CD4-positive, alpha-beta T cell (primary cell): ENCODE results near the gene DNAH17. TPM values are rescaled to one million over a fixed set of nuclear protein-coding genes. Genes with fewer than 3 reads are reported as not detected.

Source experiments
- ATAC-seq: fragments of 200-7000 bp; cut with Tn5 transposase; one replicate; pipeline ENCODE4 v1.10.0; 2022; ENCODE audit warnings: mild to moderate bottlenecking; ENCODE audit not compliant: poor library complexity
- CTCF ChIA-PET: fragments of 350-600 bp; sonication (Branson Sonifier 250); formaldehyde crosslinking; loops from one replicate; lab custom pipeline; 2021; ENCODE audit warnings: antibody characterized with exemption, inconsistent platforms; lab: Charles Lee
- POLR2A ChIA-PET: fragments of 350-600 bp; sonication (Branson Sonifier 250); formaldehyde crosslinking; loops from one replicate; lab custom pipeline; 2021; ENCODE audit warnings: antibody characterized with exemption, inconsistent platforms; lab: Charles Lee
- DNase-seq, 14 experiments: peaks; one replicate each; pipeline ENCODE4 v3.0.0-alpha.2; 2013 to 2020; ENCODE audit warnings: mixed read lengths in 2 of 14
- H3K27ac ChIP-seq, 2 donors: one replicate each; pipeline versions ENCODE4 v1.5.1 to v1.7.0; 2013; ENCODE audit warnings: low read length in 2 of 2, low read depth in 1 of 2, mild to moderate bottlenecking in 1 of 2
- H3K27me3 ChIP-seq, 2 experiments: 1 replicate in 1 of 2; 2 replicates in 1 of 2; pipeline versions ENCODE4 v1.6.1 to v1.7.0; 2013; ENCODE audit warnings: low read length in 2 of 2, control low read depth in 1 of 2, mild to moderate bottlenecking in 1 of 2, moderate library complexity in 1 of 2; ENCODE audit not compliant: insufficient read depth in 2 of 2, control insufficient read depth in 1 of 2
- H3K36me3 ChIP-seq: one replicate; pipeline ENCODE4 v1.6.1; 2013; ENCODE audit warnings: low read length, control low read depth; ENCODE audit not compliant: insufficient read depth
- H3K4me1 ChIP-seq: one replicate; pipeline ENCODE4 v1.6.1; 2013; ENCODE audit warnings: low read length, control low read depth; ENCODE audit not compliant: insufficient read depth
- H3K4me3 ChIP-seq: one replicate; pipeline ENCODE4 v1.5.1; 2013; ENCODE audit warnings: mild to moderate bottlenecking, low read length, moderate library complexity
- H3K9me3 ChIP-seq, 2 experiments: 1 replicate in 1 of 2; 2 replicates in 1 of 2; pipeline versions ENCODE4 v1.6.1 to v1.7.0; 2013; ENCODE audit warnings: low read length in 2 of 2, mild to moderate bottlenecking in 2 of 2, control low read depth in 1 of 2, moderate library complexity in 1 of 2; ENCODE audit not compliant: control insufficient read depth in 1 of 2, insufficient read depth in 1 of 2
- H3K27ac Mint-ChIP-seq: one replicate; pipeline ENCODE4 v1.8.0; 2020; ENCODE audit warnings: mixed read lengths
- H3K27me3 Mint-ChIP-seq: one replicate; pipeline ENCODE4 v1.8.0; 2021; ENCODE audit warnings: mixed read lengths
- H3K36me3 Mint-ChIP-seq: one replicate; pipeline ENCODE4 v1.8.0; 2021; ENCODE audit warnings: low read depth, mixed read lengths
- H3K4me1 Mint-ChIP-seq: one replicate; pipeline ENCODE4 v1.8.0; 2021; ENCODE audit warnings: low read depth, mixed read lengths
- H3K4me3 Mint-ChIP-seq: one replicate; pipeline ENCODE4 v1.8.0; 2020; ENCODE audit warnings: mild to moderate bottlenecking, mixed read lengths
- H3K9me3 Mint-ChIP-seq: one replicate; pipeline ENCODE4 v1.8.0; 2020; ENCODE audit warnings: mixed read lengths
- intact Hi-C, 2 experiments: fragments of 100-400 bp; cut with DNase I in 1 of 2; cut with micrococcal nuclease in 1 of 2; formaldehyde crosslinking; loops; one replicate each; pipeline versions ENCODE4 v1.15.1 to v1.9.0; 2023 to 2025; cut with DNase I, micrococcal nuclease
- total RNA-seq, 174 experiments: library from RNA in 2 of 174; stranded (reverse) in 2 of 174; gene quantifications; one replicate each; pipeline ENCODE4 v1.2.3 and lab custom pipeline; 2021 to 2026
- TF ChIP-seq, protein P1 (sequence below): fragments of 200-600 bp; IDR thresholded peaks from one replicate; pipeline ENCODE4 v1.8.0; 2022; ENCODE audit warnings: antibody characterized with exemption, mild to moderate bottlenecking

DNAH17 gene
- total RNA-seq, 2 experiments from 2014 or later: 0.14 TPM; not detected in 1

DNA sequence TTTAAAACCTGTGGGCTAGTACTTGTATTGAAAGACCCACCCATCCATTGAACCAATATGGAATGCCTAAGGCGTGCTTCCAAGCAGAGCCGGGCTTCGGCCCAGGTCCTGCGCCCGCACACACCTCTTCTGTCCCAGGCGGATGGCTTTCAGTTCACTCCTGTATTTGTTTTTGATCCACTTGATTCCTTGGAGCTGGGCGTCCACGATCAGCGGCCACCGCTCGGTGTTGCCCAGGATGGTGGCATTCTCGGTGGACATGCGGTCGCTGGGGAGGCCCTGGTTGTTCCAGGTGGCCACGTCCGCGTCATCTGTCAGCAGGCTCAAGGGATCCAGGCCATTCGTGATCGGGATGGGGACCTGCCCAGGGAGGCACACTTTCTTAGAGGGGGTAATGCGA, 122.8 kb downstream of the DNAH17 start:
- no peaks in the 10 kb centered on the region for H3K27me3 Mint-ChIP-seq
- Histone ChIP-seq H3K27me3 (no peaks in the 10 kb centered on the region), H3K27ac (no peak overlapping the region), H3K36me3 (no peaks in the 10 kb centered on the region), H3K4me1 (no peaks in the 10 kb centered on the region), H3K4me3 (no peak overlapping the region), H3K9me3 (no peaks in the 10 kb centered on the region)
- ChIA-PET POLR2A (no interaction called here), CTCF (no interaction called here)
- H3K36me3 Mint-ChIP-seq: no peaks in the 10 kb centered on the region
- DNase-seq (no peak), ATAC-seq (no peak)
- no peaks in the 10 kb centered on the region for H3K4me1 Mint-ChIP-seq
- no peaks in the 10 kb centered on the region for H3K9me3 Mint-ChIP-seq
- TF ChIP-seq, protein P1, sequence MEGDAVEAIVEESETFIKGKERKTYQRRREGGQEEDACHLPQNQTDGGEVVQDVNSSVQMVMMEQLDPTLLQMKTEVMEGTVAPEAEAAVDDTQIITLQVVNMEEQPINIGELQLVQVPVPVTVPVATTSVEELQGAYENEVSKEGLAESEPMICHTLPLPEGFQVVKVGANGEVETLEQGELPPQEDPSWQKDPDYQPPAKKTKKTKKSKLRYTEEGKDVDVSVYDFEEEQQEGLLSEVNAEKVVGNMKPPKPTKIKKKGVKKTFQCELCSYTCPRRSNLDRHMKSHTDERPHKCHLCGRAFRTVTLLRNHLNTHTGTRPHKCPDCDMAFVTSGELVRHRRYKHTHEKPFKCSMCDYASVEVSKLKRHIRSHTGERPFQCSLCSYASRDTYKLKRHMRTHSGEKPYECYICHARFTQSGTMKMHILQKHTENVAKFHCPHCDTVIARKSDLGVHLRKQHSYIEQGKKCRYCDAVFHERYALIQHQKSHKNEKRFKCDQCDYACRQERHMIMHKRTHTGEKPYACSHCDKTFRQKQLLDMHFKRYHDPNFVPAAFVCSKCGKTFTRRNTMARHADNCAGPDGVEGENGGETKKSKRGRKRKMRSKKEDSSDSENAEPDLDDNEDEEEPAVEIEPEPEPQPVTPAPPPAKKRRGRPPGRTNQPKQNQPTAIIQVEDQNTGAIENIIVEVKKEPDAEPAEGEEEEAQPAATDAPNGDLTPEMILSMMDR: no peak
- intact Hi-C loops: no loop called here
- H3K27ac Mint-ChIP-seq: no peak overlapping the region
- H3K4me3 Mint-ChIP-seq: no peak overlapping the region

DNA sequence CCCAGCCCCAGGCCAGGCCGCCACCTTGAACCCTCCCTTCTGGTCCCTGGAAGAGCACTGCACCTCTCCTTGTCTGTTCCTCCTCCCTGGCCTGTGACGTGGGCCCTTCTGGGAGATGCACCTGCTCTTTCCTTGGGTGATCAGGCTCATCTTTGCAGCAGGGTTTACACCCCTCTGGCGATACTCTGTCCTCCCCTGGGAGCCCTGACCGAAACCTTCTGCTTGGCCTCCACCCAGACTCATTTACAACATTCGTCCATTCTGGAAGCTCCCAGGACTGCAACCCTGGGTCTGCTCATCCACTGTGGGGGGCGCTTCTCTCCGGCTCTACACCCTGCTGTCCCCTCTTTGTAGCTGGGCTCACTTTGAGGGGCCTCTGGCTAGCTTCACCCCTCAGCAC, 125.4 kb downstream of the DNAH17 start:
- H3K27ac ChIP-seq: no peak overlapping the region
- POLR2A ChIA-PET: no interaction called here
- no peaks in the 10 kb centered on the region for H3K4me1 Mint-ChIP-seq
- no peaks in the 10 kb centered on the region for H3K9me3 Mint-ChIP-seq
- no peaks in the 10 kb centered on the region for H3K36me3 Mint-ChIP-seq
- no peaks in the 10 kb centered on the region for H3K9me3 ChIP-seq
- H3K27me3 ChIP-seq: no peaks in the 10 kb centered on the region
- ATAC-seq (no peak), DNase-seq (no peak)
- H3K27ac Mint-ChIP-seq: no peak overlapping the region
- no peaks in the 10 kb centered on the region for H3K4me1 ChIP-seq
- CTCF ChIA-PET: no interaction called here
- TF ChIP-seq, protein P1: no peak
- H3K4me3 ChIP-seq: no peak overlapping the region
- no peaks in the 10 kb centered on the region for H3K27me3 Mint-ChIP-seq
- intact Hi-C loops: no loop called here
- no peaks in the 10 kb centered on the region for H3K36me3 ChIP-seq
- no peak overlapping the region for H3K4me3 Mint-ChIP-seq

GRCh38 chr17:78450696-78451345, 126.4 kb downstream of the DNAH17 start:
- Histone ChIP-seq H3K9me3 (no peaks in the 10 kb centered on the region), H3K36me3 (no peaks in the 10 kb centered on the region), H3K27ac (no peak overlapping the region), H3K4me3 (no peak overlapping the region), H3K4me1 (no peaks in the 10 kb centered on the region), H3K27me3 (no peaks in the 10 kb centered on the region)
- CTCF ChIA-PET: no interaction called here
- TF ChIP-seq, protein P1: no peak
- intact Hi-C loops: no loop called here
- H3K27ac Mint-ChIP-seq: no peak overlapping the region
- ATAC-seq (no peak), DNase-seq (no peak)
- H3K4me1 Mint-ChIP-seq: no peaks in the 10 kb centered on the region
- H3K27me3 Mint-ChIP-seq: no peaks in the 10 kb centered on the region
- H3K9me3 Mint-ChIP-seq: no peaks in the 10 kb centered on the region
- no peak overlapping the region for H3K4me3 Mint-ChIP-seq
- no peaks in the 10 kb centered on the region for H3K36me3 Mint-ChIP-seq
- POLR2A ChIA-PET: no interaction called here
